Ectodermal cell (in vitro differentiated cells): ENCODE measurements around the gene SRGAP2B.
"Not testable (repeated sequence)": the region's sequence is repeated elsewhere in the genome, so short reads cannot be mapped to it uniquely, and the experiment has no call there.

Experiments used
- H3K27ac ChIP-seq: 2 replicates; pipeline ENCODE4 v1.7.0; 2013; ENCODE audit warnings: mild to moderate bottlenecking, low read depth, low read length; ENCODE audit not compliant: insufficient read depth, poor library complexity, severe bottlenecking
- H3K27me3 ChIP-seq: 2 replicates; pipeline ENCODE4 v1.7.0; 2013; ENCODE audit warnings: mild to moderate bottlenecking, low read length; ENCODE audit not compliant: insufficient read depth, control insufficient read depth, poor library complexity, severe bottlenecking
- H3K36me3 ChIP-seq: one replicate; pipeline ENCODE4 v1.7.0; 2013; ENCODE audit warnings: low read length; ENCODE audit not compliant: control insufficient read depth, insufficient read depth
- H3K4me1 ChIP-seq: one replicate; pipeline ENCODE4 v1.7.0; 2013; ENCODE audit warnings: low read length; ENCODE audit not compliant: control insufficient read depth, insufficient read depth
- H3K4me3 ChIP-seq: 2 replicates; pipeline ENCODE4 v1.7.0; 2013; ENCODE audit warnings: low read depth, low read length, control low read depth; ENCODE audit not compliant: insufficient read depth
- H3K9me3 ChIP-seq: 2 replicates; pipeline ENCODE4 v1.7.0; 2013; ENCODE audit warnings: mild to moderate bottlenecking, low read length, moderate library complexity; ENCODE audit not compliant: control insufficient read depth
- WGBS, 2 experiments: methylation state at CpG; one replicate each; pipeline ENCODE4 v1.1.7; 2013; ENCODE audit warnings: missing lambda C conversion rate in 2 of 2; 5-methylcytosine and 5-hydroxymethylcytosine counted together

Gene SRGAP2B

DNA sequence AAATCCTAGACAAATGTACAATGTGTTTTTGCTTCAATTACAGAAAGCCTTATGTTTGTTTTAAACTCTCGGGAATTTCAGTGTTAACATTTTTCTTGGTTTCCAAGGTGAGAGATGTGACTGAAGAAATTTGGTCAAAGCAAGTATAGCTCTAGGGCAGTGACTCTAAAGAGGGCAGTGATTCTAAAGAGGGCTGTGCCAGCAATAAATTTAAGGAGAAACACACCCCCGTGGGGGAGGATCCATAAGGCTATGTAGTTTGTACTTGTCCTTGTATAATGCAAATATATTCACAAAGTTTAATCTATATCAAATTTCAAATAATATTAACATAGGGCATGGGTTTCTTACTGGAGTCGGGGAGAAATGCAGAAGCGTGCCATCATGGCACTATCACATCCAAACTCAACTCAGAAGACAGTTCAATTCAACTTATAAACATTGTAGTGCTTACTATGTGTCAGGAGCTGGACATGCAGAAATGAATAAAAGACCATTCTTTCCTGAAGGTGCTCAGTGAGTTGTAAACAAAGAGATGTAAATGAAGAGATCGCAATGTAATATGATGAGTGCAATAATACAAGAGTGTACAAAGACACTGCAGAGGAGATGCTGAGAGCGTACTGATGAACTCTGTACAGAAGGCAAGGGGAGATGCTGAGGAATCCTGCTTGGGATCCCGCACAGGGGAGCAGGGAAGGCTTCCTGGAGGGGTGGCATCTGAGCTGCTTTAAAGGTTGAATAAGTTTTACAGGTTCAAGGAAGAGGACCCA lies 12.5 kb downstream of the SRGAP2B start:
- H3K36me3 ChIP-seq, H3K27ac ChIP-seq, H3K27me3 ChIP-seq, H3K4me1 ChIP-seq, H3K9me3 ChIP-seq, H3K4me3 ChIP-seq: not testable (repeated sequence)
- 96 to 98% methylated on average over 3 of the region's 7 CpGs for WGBS, 2 experiments

DNA sequence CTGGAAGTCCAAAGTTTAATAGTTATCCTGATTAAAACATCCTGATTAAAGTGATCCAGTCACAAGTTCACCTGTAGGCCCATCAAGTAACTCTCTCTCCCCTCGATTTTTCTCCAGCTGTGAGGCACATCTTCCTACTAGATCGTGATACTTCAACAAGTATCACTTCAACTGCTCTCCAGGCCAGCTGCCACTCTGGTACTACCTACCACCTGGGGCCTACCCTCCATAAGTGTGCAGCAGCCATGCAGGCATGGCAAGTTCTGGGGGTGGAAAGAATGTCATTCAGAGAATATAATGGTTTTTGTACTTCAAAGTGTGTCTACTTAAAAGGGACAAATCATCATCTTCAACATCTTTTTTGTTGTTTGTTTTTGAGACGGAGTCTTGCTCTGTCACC lies 14.9 kb downstream of the SRGAP2B start:
- H3K4me1 ChIP-seq, H3K36me3 ChIP-seq, H3K27me3 ChIP-seq, H3K4me3 ChIP-seq, H3K27ac ChIP-seq, H3K9me3 ChIP-seq: not testable (repeated sequence)
- WGBS, 2 experiments: 100% methylated on average over 2 of the region's 3 CpGs

DNA sequence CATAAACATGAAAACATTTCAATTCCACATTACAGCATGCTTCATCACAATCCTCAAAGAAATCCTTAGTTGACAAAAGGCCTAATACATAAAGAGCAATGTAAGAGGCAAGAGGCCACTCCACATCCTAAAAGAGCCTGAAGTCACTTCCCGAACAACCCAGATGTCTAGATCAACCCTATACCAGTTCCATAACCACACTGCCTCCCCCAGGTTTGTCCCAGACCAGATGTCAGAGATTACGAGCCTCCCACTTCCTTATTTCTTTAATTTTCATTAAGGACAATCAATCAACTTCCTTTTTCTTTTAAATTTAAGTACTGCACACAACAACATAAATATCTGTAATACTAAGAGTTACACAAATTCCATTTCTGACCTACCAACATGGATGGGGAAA lies 15.4 kb downstream of the SRGAP2B start:
- not testable (repeated sequence) for H3K36me3 ChIP-seq, H3K4me3 ChIP-seq, H3K9me3 ChIP-seq, H3K27ac ChIP-seq, H3K4me1 ChIP-seq, H3K27me3 ChIP-seq
- WGBS, 2 experiments: 100% methylated on average over 1 of the region's 2 CpGs

DNA sequence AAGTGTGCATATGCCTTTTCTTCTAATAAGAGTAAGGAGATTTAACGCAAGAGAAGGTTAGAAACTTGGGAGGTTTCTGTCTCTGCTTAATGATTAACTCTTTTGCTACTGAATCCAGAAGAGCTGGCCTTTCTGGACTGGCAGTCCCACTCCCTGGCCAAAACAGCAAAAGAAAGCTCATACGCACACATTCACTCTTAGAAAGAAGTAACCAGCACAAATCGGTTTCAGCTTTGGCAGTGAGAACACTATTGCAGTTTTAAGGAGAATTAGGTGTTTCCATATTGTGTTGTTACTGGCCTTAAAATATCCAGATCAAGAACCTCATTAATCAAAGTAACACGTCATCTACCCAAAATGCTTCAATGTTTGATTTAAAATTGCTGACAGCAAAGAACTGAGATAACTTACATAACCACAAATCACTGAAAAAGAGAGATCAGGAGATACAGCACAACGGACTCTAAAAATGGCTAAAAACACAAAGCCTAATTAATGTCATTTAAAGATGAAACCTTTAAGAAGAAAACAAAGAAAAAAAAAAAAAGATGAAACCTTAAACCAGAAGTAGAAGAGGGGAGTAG lies 16.2 kb downstream of the SRGAP2B start:
- not testable (repeated sequence) for H3K27me3 ChIP-seq, H3K36me3 ChIP-seq, H3K9me3 ChIP-seq, H3K4me1 ChIP-seq, H3K4me3 ChIP-seq, H3K27ac ChIP-seq
- no CpG with 5 or more reads among the region's 5 CpGs for WGBS, 2 experiments

DNA sequence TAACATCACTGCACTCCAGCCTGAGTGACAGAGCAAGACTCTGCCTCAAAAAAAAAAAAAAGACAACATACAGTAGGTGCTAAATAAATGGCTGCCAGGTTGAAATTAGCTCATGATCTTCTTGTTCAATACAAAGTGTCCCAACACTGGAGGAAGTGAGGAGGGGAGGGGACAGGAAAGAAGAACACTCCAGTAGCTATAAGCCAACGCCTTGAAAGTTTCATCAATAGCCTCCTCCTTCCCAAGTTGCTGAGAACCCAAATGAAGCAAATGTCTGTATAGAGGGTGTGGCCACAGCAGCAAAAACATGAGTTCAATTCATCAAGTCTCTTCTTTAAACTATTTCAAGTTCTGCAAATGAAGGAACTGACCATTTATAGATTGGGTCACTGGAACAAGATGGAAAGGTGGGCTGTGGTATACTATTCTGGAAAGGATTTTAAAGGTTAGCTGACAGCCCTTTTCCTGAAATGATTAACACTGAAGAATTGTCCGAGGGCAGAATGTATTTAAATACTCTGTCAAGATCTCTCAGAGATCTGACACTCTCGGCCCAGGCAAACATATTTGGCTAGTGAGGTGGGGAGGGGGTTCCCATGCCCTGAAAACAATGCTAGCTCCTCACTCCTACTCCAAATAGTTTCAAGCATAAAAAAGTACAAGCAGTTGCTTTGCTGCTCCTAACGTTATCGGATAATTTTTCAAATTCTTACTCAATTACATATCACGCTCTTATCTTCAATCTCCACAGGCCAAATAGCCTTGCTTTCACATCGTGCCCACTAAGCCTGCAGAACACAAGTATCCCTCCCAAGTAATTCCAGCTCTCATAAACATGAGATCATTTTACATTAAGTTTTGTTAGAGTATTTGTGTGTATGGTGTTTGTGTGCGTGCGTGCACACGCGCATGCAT lies 17.0 kb downstream of the SRGAP2B start:
- not testable (repeated sequence) for H3K27me3 ChIP-seq, H3K36me3 ChIP-seq, H3K27ac ChIP-seq, H3K9me3 ChIP-seq, H3K4me3 ChIP-seq, H3K4me1 ChIP-seq
- WGBS, 2 experiments: no CpG with 5 or more reads among the region's 11 CpGs

DNA sequence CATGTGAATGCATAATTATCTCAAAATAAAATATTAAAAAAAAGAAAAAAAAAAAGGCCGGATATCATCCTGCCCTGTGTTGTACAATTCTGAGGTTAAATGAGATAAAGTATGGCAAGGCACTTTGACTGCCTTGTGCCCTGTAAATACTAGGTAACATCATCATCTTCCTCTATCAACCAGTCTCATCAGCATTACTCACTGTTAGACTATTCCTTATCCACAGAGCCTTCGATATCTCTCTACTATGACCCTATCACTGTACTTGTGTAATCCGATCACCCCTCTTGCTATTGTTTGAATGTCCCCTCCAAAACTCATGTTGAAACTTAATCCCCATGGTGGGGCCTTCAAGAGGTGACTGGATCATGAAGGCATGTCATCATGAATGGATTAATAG lies 18.3 kb downstream of the SRGAP2B start:
- not testable (repeated sequence) for H3K27me3 ChIP-seq, H3K27ac ChIP-seq, H3K9me3 ChIP-seq, H3K4me3 ChIP-seq, H3K4me1 ChIP-seq, H3K36me3 ChIP-seq
- WGBS, 2 experiments: no CpG with 5 or more reads among the region's 3 CpGs

DNA sequence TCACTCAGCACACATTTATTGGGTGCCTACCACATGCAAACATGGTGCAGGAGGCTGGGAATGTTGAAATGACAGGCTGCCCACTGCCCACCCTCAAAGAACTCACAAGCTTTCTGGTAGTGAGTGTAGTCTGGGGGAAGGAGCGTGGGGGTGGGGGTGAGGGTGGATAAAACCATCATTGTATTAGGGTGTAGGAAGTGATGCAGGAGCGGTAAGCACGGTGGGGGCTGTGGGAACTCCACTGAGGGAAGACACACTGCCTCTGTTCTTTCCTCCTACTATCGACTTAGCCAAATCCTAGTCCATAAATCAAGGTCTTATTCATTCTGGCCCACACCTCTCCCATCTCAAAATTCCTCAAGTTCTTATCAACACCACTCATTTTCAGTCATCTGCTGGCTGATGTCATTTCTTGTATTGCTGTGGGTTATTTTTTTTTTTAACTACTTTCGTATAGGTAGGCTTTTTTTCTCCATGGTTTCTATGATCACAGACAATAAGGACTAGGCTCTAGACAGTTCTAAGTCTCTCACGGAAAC lies 21.0 kb downstream of the SRGAP2B start:
- 94% methylated on average over 3 of the region's 6 CpGs for WGBS, 2 experiments
- H3K9me3 ChIP-seq, H3K27me3 ChIP-seq, H3K4me1 ChIP-seq, H3K4me3 ChIP-seq, H3K36me3 ChIP-seq, H3K27ac ChIP-seq: not testable (repeated sequence)

DNA sequence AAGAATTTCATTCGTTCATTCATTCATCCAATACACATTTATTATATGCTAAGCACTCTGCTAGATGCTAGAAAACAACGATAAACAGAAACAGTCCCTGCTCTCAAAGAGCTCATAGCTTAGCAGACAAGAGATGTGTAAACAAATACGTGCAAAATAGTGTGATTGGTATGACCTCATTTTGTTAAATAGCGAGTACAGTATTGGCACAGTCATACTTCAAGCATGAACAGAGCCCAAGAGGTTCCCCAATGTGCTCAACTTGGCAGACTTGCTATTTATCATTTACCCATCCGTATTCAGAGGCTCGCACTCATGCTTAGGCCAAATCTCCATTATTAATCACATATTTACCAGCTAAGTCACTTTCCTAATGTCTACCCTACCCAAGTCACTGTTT lies 23.6 kb downstream of the SRGAP2B start:
- H3K27me3 ChIP-seq, H3K27ac ChIP-seq, H3K4me1 ChIP-seq, H3K9me3 ChIP-seq, H3K36me3 ChIP-seq, H3K4me3 ChIP-seq: not testable (repeated sequence)
- whole genome bisulfite sequencing, 2 experiments: no CpG with 5 or more reads among the region's 6 CpGs

DNA sequence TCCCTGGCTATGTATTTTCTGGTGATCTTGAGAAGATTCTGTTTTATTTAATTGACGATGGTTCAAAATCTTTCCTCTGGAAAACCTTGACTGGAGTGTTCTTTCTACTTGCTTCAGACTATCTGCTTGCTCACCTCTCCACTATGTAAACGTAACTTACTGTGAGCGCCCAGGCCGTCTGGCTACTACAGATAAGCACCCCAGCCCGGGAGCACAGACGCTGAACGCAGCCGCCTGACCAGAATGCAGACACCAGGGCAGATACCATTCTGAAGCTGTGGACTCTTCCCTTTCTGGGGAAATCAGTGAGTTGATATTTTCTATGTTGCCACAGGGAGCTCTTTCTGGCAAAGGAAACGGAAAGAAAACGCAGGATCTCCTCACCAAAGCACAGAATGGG lies 28.6 kb downstream of the SRGAP2B start:
- H3K9me3 ChIP-seq, H3K4me3 ChIP-seq, H3K27me3 ChIP-seq, H3K4me1 ChIP-seq, H3K36me3 ChIP-seq, H3K27ac ChIP-seq: not testable (repeated sequence)
- WGBS, 2 experiments: no CpG with 5 or more reads among the region's 10 CpGs

DNA sequence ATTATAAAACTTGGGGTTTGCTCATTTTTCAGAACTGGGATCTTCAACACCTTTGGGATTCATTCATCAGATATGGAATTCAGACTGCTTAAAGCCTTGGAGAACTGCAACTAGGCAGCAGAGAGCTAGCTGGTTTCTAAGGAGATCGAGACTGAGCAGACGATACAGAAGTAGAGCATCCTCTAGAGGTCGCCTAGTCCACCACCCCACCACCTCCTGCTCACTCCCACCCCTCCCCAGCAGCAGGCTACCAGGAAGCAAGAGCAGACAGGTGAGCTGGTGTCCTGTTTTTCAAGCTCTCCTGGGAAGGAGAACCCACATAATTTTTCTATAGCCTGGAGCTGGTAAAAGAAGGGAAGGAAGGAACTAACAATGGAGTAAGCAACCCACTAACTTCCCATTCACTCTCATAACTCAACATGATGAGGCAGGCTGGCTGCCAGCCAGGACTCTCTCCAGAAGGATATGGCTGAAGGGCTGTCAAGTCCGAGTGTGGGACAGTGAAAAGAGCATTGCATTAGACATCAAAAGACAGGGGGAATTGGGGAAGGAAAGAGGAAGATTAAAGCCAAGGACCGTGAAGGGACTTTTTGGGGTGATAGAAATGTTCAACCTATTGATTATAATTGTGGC lies 29.8 kb downstream of the SRGAP2B start:
- H3K27ac ChIP-seq, H3K36me3 ChIP-seq, H3K4me3 ChIP-seq, H3K9me3 ChIP-seq, H3K27me3 ChIP-seq, H3K4me1 ChIP-seq: not testable (repeated sequence)
- no CpG with 5 or more reads among the region's 5 CpGs for WGBS, 2 experiments
